HCT116 (cell line): ENCODE measurements around the gene CDH1. TPM values are rescaled to one million over a fixed set of nuclear protein-coding genes. Genes with fewer than 3 reads are reported as not detected.
A peak's percentile ranks its signal among the peaks of the same experiment; 100 is the strongest.

Source experiments
- ATAC-seq: fragments of 200-7000 bp; cut with Tn5 transposase; 2 replicates; pipeline ENCODE4 v1.9.1; 2020; ENCODE audit warnings: mild to moderate bottlenecking, moderate library complexity
- BruUV-seq: library from RNA; stranded (reverse); fragments of 400-500 nt; replicated peaks from 2 replicates; lab custom pipeline; 2021; lab: Mats Ljungman, UMichigan
- CTCF ChIA-PET: fragments of 300-600 bp; sonication (Branson Sonifier 250); formaldehyde crosslinking; loops from one replicate; lab custom pipeline; 2021; ENCODE audit warnings: antibody characterized with exemption; lab: Charles Lee
- POLR2A ChIA-PET: fragments of 300-600, 350-600 bp; sonication (Branson Sonifier 250); formaldehyde crosslinking; loops from one replicate; lab custom pipeline; 2021; ENCODE audit warnings: antibody characterized with exemption; lab: Charles Lee
- RAD21 ChIA-PET, 2 experiments: fragments of 300-600 bp; sonication (Branson Sonifier 250); formaldehyde crosslinking; loops; one replicate each; lab custom pipeline; 2023; ENCODE audit warnings: low total read pairs in 2 of 2; ENCODE audit not compliant: uncharacterized antibody in 2 of 2, unreplicated experiment in 2 of 2, low non-redundant PET in 1 of 2; lab: Charles Lee
- DNase-seq: peaks from one replicate; pipeline ENCODE4 v3.0.0-alpha.2; 2010; ENCODE audit warnings: low read depth, low spot score
- H2AFZ ChIP-seq: fragments of 200-600 bp; shearing (Covaris generic), sonication (generic); 2 replicates; pipeline ENCODE4 v1.6.1; 2017; ENCODE audit warnings: low read depth, mixed run types, mixed read lengths, antibody characterized with exemption, low read length; ENCODE audit not compliant: poor library complexity, severe bottlenecking
- H3K27ac ChIP-seq: 2 replicates; pipeline ENCODE4 v1.5.1; 2012; ENCODE audit warnings: low read depth, low read length
- H3K27me3 ChIP-seq: fragments of 200-600 bp; sonication (generic); 2 replicates; pipeline ENCODE4 v1.6.1; 2016; ENCODE audit warnings: mixed run types, low read length, mixed read lengths; ENCODE audit not compliant: insufficient read depth
- H3K36me3 ChIP-seq, 2 experiments: fragments of 200-500 bp in 1 of 2; fragments of 200-600 bp in 1 of 2; sonication (Bioruptor generic) in 1 of 2; sonication (generic) in 1 of 2; 2 replicates each; pipeline versions ENCODE4 v1.5.1 to v1.6.1; 2014 to 2016; ENCODE audit warnings: low read length in 2 of 2, inconsistent platforms in 1 of 2, mixed read lengths in 1 of 2, mixed run types in 1 of 2; ENCODE audit not compliant: insufficient read depth in 2 of 2, control insufficient read depth in 1 of 2
- H3K4me1 ChIP-seq, 2 experiments: fragments of 200-600 bp in 1 of 2; sonication (generic) in 1 of 2; 2 replicates each; pipeline versions ENCODE4 v1.5.1 to v1.6.1; 2012 to 2017; ENCODE audit warnings: low read length in 2 of 2, inconsistent platforms in 1 of 2, mild to moderate bottlenecking in 1 of 2, mixed read lengths in 1 of 2, mixed run types in 1 of 2, moderate library complexity in 1 of 2; ENCODE audit not compliant: insufficient read depth in 2 of 2, control insufficient read depth in 1 of 2
- H3K4me2 ChIP-seq: fragments of 200-600 bp; sonication (generic); 2 replicates; pipeline ENCODE4 v1.6.1; 2017; ENCODE audit warnings: mixed run types, low read length, mixed read lengths
- H3K4me3 ChIP-seq, 2 experiments: fragments of 200-600 bp in 1 of 2; sonication (generic) in 1 of 2; replicated peaks in 1 of 2; 2 replicates each; pipeline ENCODE4 v1.5.1; 2011 to 2016; ENCODE audit warnings: low read length in 2 of 2, control low read depth in 1 of 2, low read depth in 1 of 2, mild to moderate bottlenecking in 1 of 2, mixed read lengths in 1 of 2, mixed run types in 1 of 2
- H3K79me2 ChIP-seq: fragments of 200-600 bp; sonication (generic); 2 replicates; pipeline ENCODE4 v1.6.1; 2017; ENCODE audit warnings: mild to moderate bottlenecking, mixed run types, low read length, moderate library complexity, mixed read lengths; ENCODE audit not compliant: insufficient read depth
- H3K9ac ChIP-seq: fragments of 200-600 bp; sonication (generic); 2 replicates; pipeline ENCODE4 v1.6.1; 2016; ENCODE audit warnings: low read length, mixed read lengths
- H3K9me2 ChIP-seq: fragments of 200-600 bp; sonication (generic), shearing (Covaris generic); 2 replicates; pipeline ENCODE4 v1.6.1; 2017; ENCODE audit warnings: mixed run types, mild to moderate bottlenecking, moderate library complexity; ENCODE audit not compliant: insufficient read depth
- H3K9me3 ChIP-seq, 2 experiments: fragments of 200-500 bp in 1 of 2; fragments of 200-600 bp in 1 of 2; sonication (Bioruptor generic) in 1 of 2; sonication (generic) in 1 of 2; 2 replicates each; pipeline ENCODE4 v1.6.1; 2014 to 2017; ENCODE audit warnings: low read length in 2 of 2, mixed read lengths in 2 of 2, inconsistent platforms in 1 of 2, low read depth in 1 of 2, mild to moderate bottlenecking in 1 of 2, mixed run types in 1 of 2, moderate library complexity in 1 of 2; ENCODE audit not compliant: control insufficient read depth in 1 of 2, insufficient read depth in 1 of 2
- H4K20me1 ChIP-seq: fragments of 200-600 bp; sonication (generic), shearing (Covaris generic); 2 replicates; pipeline ENCODE4 v1.6.1; 2017; ENCODE audit warnings: mixed run types, mild to moderate bottlenecking, moderate library complexity; ENCODE audit not compliant: insufficient read depth
- EZH2 ChIP-seq: fragments of 200-600 bp; sonication (generic); IDR thresholded peaks from 2 replicates; pipeline ENCODE4 v1.6.1; 2017; ENCODE audit warnings: antibody characterized with exemption, mixed run types
- JUND ChIP-seq: IDR thresholded peaks from 2 replicates; pipeline ENCODE4 v1.6.1; 2012
- POLR2A ChIP-seq: IDR thresholded peaks from 2 replicates; pipeline ENCODE4 v1.7.0; 2011; ENCODE audit warnings: borderline replicate concordance; ENCODE audit not compliant: insufficient read depth, insufficient read length; ENCODE audit errors: extremely low read depth
- POLR2AphosphoS5 ChIP-seq: IDR thresholded peaks from 2 replicates; pipeline ENCODE4 v1.6.1; 2011; ENCODE audit warnings: mild to moderate bottlenecking, low read depth, low read length, moderate library complexity
- RAD21 ChIP-seq: IDR thresholded peaks from 2 replicates; pipeline ENCODE4 v1.6.1; 2012; ENCODE audit warnings: low read depth, mild to moderate bottlenecking
- SIN3A ChIP-seq: IDR thresholded peaks from 2 replicates; pipeline ENCODE4 v1.6.1; 2012; ENCODE audit warnings: low read depth
- ZNF274 ChIP-seq: fragments of 200-500 bp; sonication (Bioruptor generic); IDR thresholded peaks from 2 replicates; pipeline ENCODE4 v1.6.1; 2014; ENCODE audit warnings: mild to moderate bottlenecking, low read depth, low read length, inconsistent platforms
- intact Hi-C: fragments of 100-400 bp; cut with micrococcal nuclease; formaldehyde crosslinking; loops from 2 replicates; pipeline ENCODE4 v1.10.0; 2022
- total RNA-seq: library from RNA; stranded (reverse); gene quantifications from one replicate; pipeline ENCODE4 v1.2.1, GENCODE V29; 2021; ENCODE audit not compliant: unreplicated experiment
- TF ChIP-seq, protein P1 (sequence below), 3 experiments: fragments of 200-600 bp in 1 of 3; sonication (generic) in 1 of 3; IDR thresholded peaks in 2 of 3; conservative IDR thresholded peaks in 1 of 3; 2 replicates each; pipeline ENCODE4 v1.5.1; 2012 to 2017; ENCODE audit warnings: low read depth in 2 of 3, low read length in 2 of 3, antibody characterized with exemption in 1 of 3, borderline replicate concordance in 1 of 3, control low read depth in 1 of 3, mild to moderate bottlenecking in 1 of 3, mixed read lengths in 1 of 3, mixed run types in 1 of 3, moderate library complexity in 1 of 3; ENCODE audit not compliant: insufficient read depth in 1 of 3
- TF ChIP-seq, protein P2 (sequence below): IDR thresholded peaks from 2 replicates; pipeline ENCODE4 v1.6.1; 2012

The CDH1 gene
- total RNA-seq, 1 experiment from 2014 or later: 73.2 TPM

DNA sequence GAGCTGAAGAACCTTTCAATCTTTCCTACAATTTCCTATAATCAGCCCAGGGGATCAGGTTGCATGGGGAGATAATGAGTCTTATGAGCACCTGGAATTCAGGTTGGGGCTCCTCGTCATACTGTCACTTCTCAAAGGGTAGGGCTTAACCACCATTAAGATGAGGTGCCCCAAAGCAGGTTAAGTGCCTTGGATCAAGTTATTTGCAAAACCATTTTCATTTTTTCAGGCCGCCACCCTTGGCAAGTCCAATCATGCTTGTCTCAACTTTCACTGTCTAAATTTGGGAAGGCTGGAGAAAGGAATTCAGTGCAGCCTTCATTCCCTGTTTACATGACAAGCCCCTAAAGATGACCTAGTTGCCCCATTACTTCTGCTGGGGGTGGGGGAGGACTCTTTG, 61.3 kb downstream of the CDH1 start:
- H3K4me1 ChIP-seq: peaks cover 17 to 24% of the 10 kb centered on the region in 2 experiments

DNA sequence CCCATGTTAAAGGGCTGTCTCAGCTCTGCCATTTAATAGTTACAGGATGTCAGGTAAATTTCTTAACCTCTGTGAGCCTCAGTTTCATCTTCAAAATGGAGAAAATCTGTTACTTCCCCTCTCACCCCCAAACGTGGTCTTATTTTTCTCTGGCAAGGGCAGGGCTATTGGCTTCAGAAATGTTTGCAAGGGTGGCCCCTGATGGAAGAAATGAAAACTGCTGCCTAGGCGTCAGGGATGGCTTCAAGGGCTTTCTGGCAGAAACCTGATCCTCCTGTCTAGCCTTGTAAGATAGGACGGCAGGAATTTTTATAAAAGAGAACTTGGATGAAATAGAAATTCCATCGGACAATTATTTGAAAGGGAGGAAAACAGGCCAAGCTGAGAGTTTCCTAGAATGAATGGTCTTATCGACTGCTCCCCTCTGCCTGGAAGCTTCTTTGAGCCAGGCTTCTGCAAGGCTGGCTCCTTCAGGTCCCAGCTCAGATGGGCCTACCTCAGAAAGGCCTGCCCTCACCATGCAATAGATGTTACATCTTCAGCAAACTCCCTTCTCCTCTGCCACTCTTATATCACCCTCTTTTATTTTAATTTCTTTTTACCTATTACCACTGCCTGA, 63.3 kb downstream of the CDH1 start:
- RAD21 ChIA-PET: interaction anchor here (0.6 to 0.9 kb wide), 3 partner anchors 10 to 123 kb away, joined by 3 to 5 read pairs (median 3); no protein-coding TSS in a partner anchor
- POLR2A ChIA-PET: interaction anchor here (0.5 kb wide), 1 partner anchor 298 kb away, joined by 4 read pairs; no protein-coding TSS in a partner anchor
- DNase-seq: peak; percentile 62
- no peak overlapping the region for H3K9ac ChIP-seq
- no peaks in the 10 kb centered on the region for H3K79me2 ChIP-seq
- peaks cover 17 to 24% of the 10 kb centered on the region in 2 experiments for H3K4me1 ChIP-seq
- BruUV-seq: no TSS peak
- no peaks in the 10 kb centered on the region for H3K9me3 ChIP-seq
- no peaks in the 10 kb centered on the region for H3K9me2 ChIP-seq
- peaks cover 3 to 5% of the 10 kb centered on the region in 2 experiments; a peak in 1 of 4 replicates for H3K36me3 ChIP-seq
- no peak overlapping the region for H3K27ac ChIP-seq
- no peak overlapping the region for H2AFZ ChIP-seq
- H3K27me3 ChIP-seq: no peaks in the 10 kb centered on the region
- CTCF ChIA-PET: interaction anchor here (0.8 to 1.6 kb wide), 3 partner anchors 42 to 210 kb away, joined by 3 to 9 read pairs (median 3); no protein-coding TSS in a partner anchor
- peak; percentile 95 for ATAC-seq
- H4K20me1 ChIP-seq: no peaks in the 10 kb centered on the region
- intact Hi-C loops: loop anchor here (1.0 to 2.0 kb wide), 4 partner anchors 96 to 324 kb away; no protein-coding TSS in a partner anchor
- TF ChIP-seq RAD21 (peak; percentile 91), ZNF274 (no peak), JUND (no peak), SIN3A (no peak)
- TF ChIP-seq, protein P1, sequence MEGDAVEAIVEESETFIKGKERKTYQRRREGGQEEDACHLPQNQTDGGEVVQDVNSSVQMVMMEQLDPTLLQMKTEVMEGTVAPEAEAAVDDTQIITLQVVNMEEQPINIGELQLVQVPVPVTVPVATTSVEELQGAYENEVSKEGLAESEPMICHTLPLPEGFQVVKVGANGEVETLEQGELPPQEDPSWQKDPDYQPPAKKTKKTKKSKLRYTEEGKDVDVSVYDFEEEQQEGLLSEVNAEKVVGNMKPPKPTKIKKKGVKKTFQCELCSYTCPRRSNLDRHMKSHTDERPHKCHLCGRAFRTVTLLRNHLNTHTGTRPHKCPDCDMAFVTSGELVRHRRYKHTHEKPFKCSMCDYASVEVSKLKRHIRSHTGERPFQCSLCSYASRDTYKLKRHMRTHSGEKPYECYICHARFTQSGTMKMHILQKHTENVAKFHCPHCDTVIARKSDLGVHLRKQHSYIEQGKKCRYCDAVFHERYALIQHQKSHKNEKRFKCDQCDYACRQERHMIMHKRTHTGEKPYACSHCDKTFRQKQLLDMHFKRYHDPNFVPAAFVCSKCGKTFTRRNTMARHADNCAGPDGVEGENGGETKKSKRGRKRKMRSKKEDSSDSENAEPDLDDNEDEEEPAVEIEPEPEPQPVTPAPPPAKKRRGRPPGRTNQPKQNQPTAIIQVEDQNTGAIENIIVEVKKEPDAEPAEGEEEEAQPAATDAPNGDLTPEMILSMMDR (IDR thresholded peaks at IDR 0.05 in 2 of 3, conservative IDR thresholded peaks at IDR 0.05 in 1 of 3; ENCODE audit: borderline replicate concordance in 1 of 3, insufficient read depth in 1 of 3, low read depth in 2 of 3, low read length in 2 of 3): peak; percentile 87 to 90 (median 88)
- H3K4me3 ChIP-seq: no peak overlapping the region
- H3K4me2 ChIP-seq: 0 out of 2 replicates have a peak overlapping the region, but pooled peaks have one; percentile 1

More for the DNA sequence above, 61.3 kb downstream of the CDH1 start:
- ATAC-seq (no peak), DNase-seq (no peak)
- Histone ChIP-seq H3K9ac (no peak overlapping the region), H3K4me3 (no peak overlapping the region), H3K27me3 (no peaks in the 10 kb centered on the region), H3K9me3 (no peaks in the 10 kb centered on the region), H4K20me1 (no peaks in the 10 kb centered on the region), H3K4me2 (no peak overlapping the region), H2AFZ (no peak overlapping the region), H3K9me2 (no peaks in the 10 kb centered on the region), H3K36me3 (peaks cover 3 to 5% of the 10 kb centered on the region in 2 experiments; a peak in 1 of 4 replicates), H3K27ac (no peak overlapping the region), H3K79me2 (no peaks in the 10 kb centered on the region)
- intact Hi-C loops: no loop called here
- CTCF ChIA-PET: interaction anchor here (1.3 kb wide), 1 partner anchor 208 kb away, joined by 8 read pairs; no protein-coding TSS in a partner anchor
- RAD21 ChIA-PET: interaction anchor here in 1 of 2 experiments (1.1 kb wide), 1 partner anchor 208 kb away, joined by 3 read pairs; no protein-coding TSS in a partner anchor
- no TSS peak for BruUV-seq
- no peak for TF ChIP-seq EZH2
- TF ChIP-seq SIN3A: no peak
- no peak for TF ChIP-seq RAD21
- no peak for TF ChIP-seq POLR2A
- TF ChIP-seq ZNF274: no peak
- TF ChIP-seq POLR2AphosphoS5: no peak
- TF ChIP-seq, protein P2, sequence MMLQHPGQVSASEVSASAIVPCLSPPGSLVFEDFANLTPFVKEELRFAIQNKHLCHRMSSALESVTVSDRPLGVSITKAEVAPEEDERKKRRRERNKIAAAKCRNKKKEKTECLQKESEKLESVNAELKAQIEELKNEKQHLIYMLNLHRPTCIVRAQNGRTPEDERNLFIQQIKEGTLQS: no peak
- POLR2A ChIA-PET: no interaction called here
